GM12878 (cell line): ENCODE data around the gene ZNF736.

Experiments used
- CBX3 ChIP-seq: fragments of 200-600 bp; sonication (generic); IDR thresholded peaks from 2 replicates; pipeline ENCODE4 v1.6.1; 2016; ENCODE audit warnings: low read depth, borderline replicate concordance
- EP300 ChIP-seq, 2 experiments: fragments of 150-350 bp in 1 of 2; IDR thresholded peaks; 2 replicates each; pipeline ENCODE4 v1.6.1; 2011 to 2012; ENCODE audit warnings: low read depth in 2 of 2, low read length in 2 of 2, borderline replicate concordance in 1 of 2, improper control_type of control experiment in 1 of 2, inconsistent platforms in 1 of 2; ENCODE audit not compliant: control insufficient read depth in 1 of 2
- EZH2 ChIP-seq: IDR thresholded peaks from 2 replicates; pipeline ENCODE4 v1.6.1; 2012; ENCODE audit warnings: low read depth, mild to moderate bottlenecking, control low read depth, inconsistent platforms, low read length, borderline replicate concordance; ENCODE audit not compliant: control insufficient read depth
- RAD51 ChIP-seq: fragments of 450-650 bp; IDR thresholded peaks from 2 replicates; pipeline ENCODE4 v1.6.1; 2016; ENCODE audit warnings: moderate library complexity, mild to moderate bottlenecking, inconsistent platforms
- ZNF207 ChIP-seq: fragments of 450-650 bp; IDR thresholded peaks from 2 replicates; pipeline ENCODE4 v1.6.1; 2014; ENCODE audit warnings: antibody characterized with exemption, mild to moderate bottlenecking, borderline replicate concordance
- TF ChIP-seq, protein P1 (sequence below), 3 experiments: IDR thresholded peaks in 2 of 3; conservative IDR thresholded peaks in 1 of 3; 2 replicates each; pipeline ENCODE4 v1.5.1; 2011; ENCODE audit warnings: low read depth in 3 of 3, low read length in 3 of 3, mild to moderate bottlenecking in 3 of 3, control low read depth in 2 of 3, moderate library complexity in 2 of 3, inconsistent platforms in 1 of 3, mixed read lengths in 1 of 3; ENCODE audit not compliant: control insufficient read depth in 2 of 3, insufficient read depth in 1 of 3; ENCODE audit errors: extremely low read depth in 1 of 3

DNA sequence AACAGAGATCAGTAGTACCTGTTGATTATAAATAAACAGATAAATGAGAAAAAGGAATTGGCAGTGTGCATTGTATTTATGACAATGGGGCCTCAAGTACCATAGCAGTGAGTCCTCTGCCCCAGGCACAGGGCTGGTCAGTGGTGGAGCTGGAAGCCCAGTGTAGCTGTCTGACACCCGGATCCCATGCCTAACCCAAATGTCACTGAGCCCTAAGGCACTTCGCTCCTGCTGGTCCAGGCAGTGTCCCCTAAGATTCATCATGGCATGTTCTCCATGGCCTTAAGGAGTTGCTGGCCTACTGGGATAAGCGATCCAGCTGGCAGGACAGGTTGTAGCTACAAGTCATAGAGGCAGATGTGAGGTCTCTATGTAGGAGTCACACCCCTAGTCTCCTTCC lies 3.3 kb upstream of the ZNF736 start:
- TF ChIP-seq EP300 (IDR thresholded peaks at IDR 0.05; ENCODE audit: borderline replicate concordance in 1 of 2, control insufficient read depth in 1 of 2, low read depth in 2 of 2, low read length in 2 of 2): no peak
- no peak for TF ChIP-seq ZNF207
- TF ChIP-seq, protein P1, sequence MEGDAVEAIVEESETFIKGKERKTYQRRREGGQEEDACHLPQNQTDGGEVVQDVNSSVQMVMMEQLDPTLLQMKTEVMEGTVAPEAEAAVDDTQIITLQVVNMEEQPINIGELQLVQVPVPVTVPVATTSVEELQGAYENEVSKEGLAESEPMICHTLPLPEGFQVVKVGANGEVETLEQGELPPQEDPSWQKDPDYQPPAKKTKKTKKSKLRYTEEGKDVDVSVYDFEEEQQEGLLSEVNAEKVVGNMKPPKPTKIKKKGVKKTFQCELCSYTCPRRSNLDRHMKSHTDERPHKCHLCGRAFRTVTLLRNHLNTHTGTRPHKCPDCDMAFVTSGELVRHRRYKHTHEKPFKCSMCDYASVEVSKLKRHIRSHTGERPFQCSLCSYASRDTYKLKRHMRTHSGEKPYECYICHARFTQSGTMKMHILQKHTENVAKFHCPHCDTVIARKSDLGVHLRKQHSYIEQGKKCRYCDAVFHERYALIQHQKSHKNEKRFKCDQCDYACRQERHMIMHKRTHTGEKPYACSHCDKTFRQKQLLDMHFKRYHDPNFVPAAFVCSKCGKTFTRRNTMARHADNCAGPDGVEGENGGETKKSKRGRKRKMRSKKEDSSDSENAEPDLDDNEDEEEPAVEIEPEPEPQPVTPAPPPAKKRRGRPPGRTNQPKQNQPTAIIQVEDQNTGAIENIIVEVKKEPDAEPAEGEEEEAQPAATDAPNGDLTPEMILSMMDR (IDR thresholded peaks at IDR 0.05 in 2 of 3, conservative IDR thresholded peaks at IDR 0.05 in 1 of 3; ENCODE audit: control insufficient read depth in 2 of 3, extremely low read depth in 1 of 3, insufficient read depth in 1 of 3, low read depth in 3 of 3, low read length in 3 of 3): no peak
- TF ChIP-seq EZH2: no peak
- TF ChIP-seq RAD51: no peak
- TF ChIP-seq CBX3: no peak
